GM12873 (cell line): Measurements from ENCODE around the gene NAA25.

Source experiments
- TF ChIP-seq, protein P1 (sequence below): IDR thresholded peaks from 2 replicates; pipeline ENCODE4 v1.5.1; 2012; ENCODE audit warnings: low read depth, mild to moderate bottlenecking, moderate library complexity, low read length, control low read depth; ENCODE audit not compliant: insufficient read depth; ENCODE audit errors: missing control alignments

NAA25 gene

DNA sequence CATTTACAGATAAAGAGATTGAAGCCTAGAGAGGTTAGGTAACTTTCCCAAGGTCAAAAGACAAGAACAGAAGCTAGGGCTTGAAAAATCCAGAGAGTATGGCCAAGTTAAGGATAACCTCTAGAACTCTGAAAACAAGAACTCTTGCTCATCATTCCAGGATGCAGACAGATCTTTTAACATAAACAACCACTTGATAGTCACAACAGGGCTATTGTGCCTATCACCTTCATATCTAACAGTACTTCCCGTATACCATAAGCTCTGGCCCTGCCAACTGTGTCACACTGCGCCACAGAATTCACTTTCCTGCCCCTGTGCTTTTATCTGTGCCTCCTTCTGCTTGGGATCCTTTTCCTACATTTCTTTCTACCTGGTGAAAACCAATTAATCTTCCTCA is 77.1 kb downstream of the NAA25 start:
- TF ChIP-seq, protein P1, sequence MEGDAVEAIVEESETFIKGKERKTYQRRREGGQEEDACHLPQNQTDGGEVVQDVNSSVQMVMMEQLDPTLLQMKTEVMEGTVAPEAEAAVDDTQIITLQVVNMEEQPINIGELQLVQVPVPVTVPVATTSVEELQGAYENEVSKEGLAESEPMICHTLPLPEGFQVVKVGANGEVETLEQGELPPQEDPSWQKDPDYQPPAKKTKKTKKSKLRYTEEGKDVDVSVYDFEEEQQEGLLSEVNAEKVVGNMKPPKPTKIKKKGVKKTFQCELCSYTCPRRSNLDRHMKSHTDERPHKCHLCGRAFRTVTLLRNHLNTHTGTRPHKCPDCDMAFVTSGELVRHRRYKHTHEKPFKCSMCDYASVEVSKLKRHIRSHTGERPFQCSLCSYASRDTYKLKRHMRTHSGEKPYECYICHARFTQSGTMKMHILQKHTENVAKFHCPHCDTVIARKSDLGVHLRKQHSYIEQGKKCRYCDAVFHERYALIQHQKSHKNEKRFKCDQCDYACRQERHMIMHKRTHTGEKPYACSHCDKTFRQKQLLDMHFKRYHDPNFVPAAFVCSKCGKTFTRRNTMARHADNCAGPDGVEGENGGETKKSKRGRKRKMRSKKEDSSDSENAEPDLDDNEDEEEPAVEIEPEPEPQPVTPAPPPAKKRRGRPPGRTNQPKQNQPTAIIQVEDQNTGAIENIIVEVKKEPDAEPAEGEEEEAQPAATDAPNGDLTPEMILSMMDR, result no peak

DNA sequence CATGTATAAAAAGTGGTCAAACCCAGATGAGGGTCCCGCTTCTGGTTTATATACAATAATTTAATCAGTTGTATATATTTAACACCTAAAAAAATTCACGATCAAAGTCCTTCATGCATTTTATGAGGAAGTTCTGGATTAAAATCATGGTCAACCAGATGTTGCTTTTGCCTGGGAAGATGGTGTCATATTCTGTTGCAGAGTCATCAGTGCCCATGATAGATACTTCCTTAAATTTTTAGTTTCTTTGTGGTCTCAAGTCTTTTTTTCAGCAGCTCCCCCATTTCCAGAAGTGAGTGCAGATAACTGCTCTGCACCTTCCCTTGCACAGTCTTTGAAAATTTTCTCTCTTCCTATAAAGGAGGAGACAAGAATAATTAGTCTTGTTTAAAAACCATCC is 79.3 kb downstream of the NAA25 start:
- TF ChIP-seq, protein P1, result no peak

DNA sequence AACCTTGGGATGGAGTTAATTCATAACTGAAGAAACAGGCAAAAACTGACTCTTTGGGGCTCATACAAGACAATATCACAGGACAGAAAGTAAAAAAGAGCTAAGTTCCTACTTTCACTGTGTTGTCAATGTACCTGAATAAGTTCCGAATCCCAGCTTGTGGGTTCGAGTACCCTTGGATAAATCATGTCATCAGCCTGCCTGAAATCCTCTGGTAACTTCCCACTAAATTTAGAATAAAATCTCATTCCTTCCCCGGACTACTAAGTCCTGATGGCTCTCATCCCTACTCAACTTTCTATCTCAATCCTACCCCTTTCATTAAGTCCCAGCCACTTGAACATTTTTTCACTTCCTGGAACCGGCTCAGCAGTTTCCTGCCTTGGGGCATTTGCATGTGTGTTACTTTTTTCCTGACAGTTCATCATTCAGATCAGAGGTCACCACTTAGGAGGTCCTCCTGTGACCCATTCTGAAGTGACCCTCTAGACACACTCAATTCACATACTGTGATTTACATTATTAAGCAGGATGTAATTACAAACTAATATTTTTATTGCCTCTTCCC is 82.7 kb downstream of the NAA25 start:
- TF ChIP-seq, protein P1, result no peak

DNA sequence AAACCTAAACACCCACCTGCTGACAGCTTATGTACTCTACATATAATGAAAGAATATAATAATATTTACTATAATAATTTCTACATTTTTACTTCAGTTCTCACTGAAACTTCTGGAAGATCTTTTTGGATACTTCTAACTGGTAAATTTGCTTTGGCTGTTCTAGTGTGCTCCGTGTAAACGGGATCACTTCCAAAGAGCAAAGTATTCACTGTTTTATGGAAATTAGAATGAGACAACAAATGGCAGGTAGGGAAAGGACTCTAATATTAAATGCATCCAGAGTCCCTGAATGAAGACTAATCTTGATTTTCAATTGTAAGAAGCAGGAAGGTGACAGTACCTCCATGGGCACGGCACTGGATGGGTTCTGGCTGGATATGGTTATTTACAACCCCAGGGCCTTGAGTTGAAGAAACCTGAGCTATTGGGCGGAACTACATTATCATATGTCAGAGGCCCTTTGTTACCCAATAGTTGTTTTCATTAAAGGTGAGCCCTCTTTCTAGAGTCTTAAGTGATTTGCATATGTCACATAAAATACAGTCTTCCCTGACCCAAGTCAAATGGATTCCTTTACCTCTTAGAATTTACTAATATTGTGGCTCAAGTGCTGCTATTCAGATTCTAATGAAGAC is 84.7 kb downstream of the NAA25 start:
- TF ChIP-seq, protein P1, result no peak

DNA sequence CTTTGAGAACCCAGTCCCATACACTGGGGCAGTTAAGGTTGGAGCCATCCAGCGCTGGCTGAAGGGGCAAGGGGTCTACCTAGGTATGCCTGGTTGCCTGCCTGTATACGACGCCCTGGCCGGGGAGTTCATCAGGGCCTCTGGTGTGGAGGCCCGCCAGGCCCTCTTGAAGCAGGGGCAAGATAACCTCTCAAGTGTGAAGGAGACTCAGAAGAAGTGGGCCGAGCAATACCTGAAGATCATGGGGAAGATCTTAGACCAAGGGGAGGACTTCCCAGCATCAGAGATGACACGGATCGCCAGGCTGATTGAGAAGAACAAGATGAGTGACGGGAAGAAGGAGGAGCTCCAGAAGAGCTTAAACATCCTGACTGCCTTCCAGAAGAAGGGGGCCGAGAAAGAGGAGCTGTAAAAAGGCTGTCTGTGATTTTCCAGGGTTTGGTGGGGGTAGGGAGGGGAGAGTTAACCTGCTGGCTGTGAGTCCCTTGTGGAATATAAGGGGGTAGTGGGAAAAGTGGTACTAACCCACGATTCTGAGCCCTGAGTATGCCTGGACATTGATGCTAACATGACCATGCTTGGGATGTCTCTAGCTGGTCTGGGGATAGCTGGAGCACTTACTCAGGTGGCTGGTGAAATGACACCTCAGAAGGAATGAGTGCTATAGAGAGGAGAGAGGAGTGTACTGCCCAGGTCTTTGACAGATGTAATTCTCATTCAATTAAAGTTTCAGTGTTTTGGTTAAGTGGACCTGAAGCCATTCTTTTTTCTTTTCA is 86.2 kb downstream of the NAA25 start:
- TF ChIP-seq, protein P1, result no peak

DNA sequence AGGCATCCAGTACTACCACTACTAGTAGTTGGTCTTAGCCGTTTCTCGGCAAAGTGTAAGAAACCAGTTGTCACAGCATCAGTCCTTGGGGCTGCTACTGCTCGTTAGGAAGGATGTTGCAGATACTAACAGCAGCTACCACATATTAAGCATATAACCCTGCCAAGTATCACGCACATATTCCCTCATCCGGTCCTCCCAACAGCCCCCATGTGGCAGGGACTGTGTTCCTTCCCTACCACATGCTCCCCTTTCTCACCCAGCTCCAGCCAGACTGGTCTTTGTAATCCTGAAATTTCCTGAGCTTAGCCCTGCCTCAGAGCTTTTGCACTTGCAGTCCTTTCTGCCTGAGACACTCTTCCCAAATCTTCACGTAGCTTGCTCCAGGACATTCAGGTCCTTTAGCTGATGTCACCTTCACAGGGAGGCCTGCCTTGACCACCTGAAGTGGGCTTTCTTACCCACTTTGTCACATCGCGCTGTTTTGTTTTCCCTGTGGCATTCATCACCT is 87.6 kb downstream of the NAA25 start:
- TF ChIP-seq, protein P1, result no peak

DNA sequence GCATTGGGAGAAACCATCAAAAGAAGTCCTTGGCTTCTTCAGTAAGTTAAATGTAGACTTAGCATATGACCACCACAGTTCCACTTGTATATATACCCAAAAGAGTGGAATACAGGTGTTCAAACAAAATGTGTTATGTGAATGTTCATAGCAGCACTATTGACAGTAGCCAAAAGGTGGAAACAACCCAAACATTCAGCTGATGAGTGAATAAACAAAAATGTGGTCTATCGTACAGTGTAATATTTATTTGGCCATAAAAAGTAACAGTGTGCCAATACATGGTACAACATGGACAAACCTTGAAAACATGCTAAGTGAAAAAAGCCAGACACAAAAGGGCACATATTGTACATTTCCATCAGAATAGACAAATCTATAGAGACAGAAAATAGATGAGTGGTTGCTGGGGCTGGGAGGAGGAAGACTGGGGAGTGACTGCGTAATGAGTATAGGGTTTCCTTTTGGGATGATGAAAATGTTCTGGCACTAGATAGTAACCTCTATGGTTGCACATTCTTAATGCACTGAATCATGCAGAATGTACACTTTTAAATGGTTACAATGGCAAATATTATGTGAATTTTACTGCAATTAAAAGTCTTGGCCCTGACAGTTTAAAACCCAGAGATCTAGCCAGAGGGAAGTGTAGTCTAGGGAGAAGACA is 89.9 kb downstream of the NAA25 start:
- TF ChIP-seq, protein P1, result no peak
